Neural progenitor cell (in vitro differentiated cells): ENCODE results near the gene HIC1. TPM values are rescaled to one million over a fixed set of nuclear protein-coding genes. Genes with fewer than 3 reads are reported as not detected.

Experiments used
- DNase-seq: peaks from one replicate; pipeline ENCODE4 v3.0.0-alpha.2; 2016; ENCODE audit warnings: low spot score
- H2AFZ ChIP-seq: fragments of 200-600 bp; sonication (generic); replicated peaks from 2 replicates; pipeline ENCODE4 v1.6.1; 2016; ENCODE audit warnings: antibody characterized with exemption
- H3F3A ChIP-seq: fragments of 200-600 bp; sonication (generic); 2 replicates; pipeline ENCODE4 v1.6.1; 2016; ENCODE audit warnings: antibody characterized with exemption, low read depth
- H3K27ac ChIP-seq: fragments of 200-600 bp; sonication (generic); 2 replicates; pipeline ENCODE4 v1.5.1; 2016; ENCODE audit warnings: mild to moderate bottlenecking
- H3K27me3 ChIP-seq: fragments of 200-600 bp; sonication (generic); 2 replicates; pipeline ENCODE4 v1.6.1; 2016; ENCODE audit warnings: mild to moderate bottlenecking, moderate library complexity
- H3K36me3 ChIP-seq: fragments of 200-600 bp; sonication (generic); 2 replicates; pipeline ENCODE4 v1.5.1; 2016
- H3K4me1 ChIP-seq: fragments of 200-600 bp; sonication (generic); 2 replicates; pipeline ENCODE4 v1.6.1; 2016; ENCODE audit warnings: mixed run types
- H3K4me2 ChIP-seq: fragments of 200-600 bp; sonication (generic); 2 replicates; pipeline ENCODE4 v1.6.1; 2016
- H3K4me3 ChIP-seq: fragments of 200-600 bp; sonication (generic); 2 replicates; pipeline ENCODE4 v1.5.1; 2016
- H3K79me2 ChIP-seq: fragments of 200-600 bp; sonication (generic); 2 replicates; pipeline ENCODE4 v1.6.1; 2016; ENCODE audit warnings: low read depth
- H3K9ac ChIP-seq: fragments of 200-600 bp; sonication (generic); 2 replicates; pipeline ENCODE4 v1.6.1; 2016
- H3K9me3 ChIP-seq: fragments of 200-600 bp; sonication (generic); 2 replicates; pipeline ENCODE4 v1.5.1; 2016; ENCODE audit warnings: low read depth
- H4K20me1 ChIP-seq: fragments of 200-600 bp; sonication (generic); 2 replicates; pipeline ENCODE4 v1.6.1; 2016; ENCODE audit warnings: low read depth
- H3K27ac Mint-ChIP-seq: 3 replicates; pipeline ENCODE4 v1.8.0; 2021; ENCODE audit warnings: mixed read lengths
- H3K27me3 Mint-ChIP-seq: 2 replicates; pipeline ENCODE4 v1.8.0; 2022; ENCODE audit warnings: low read depth, mild to moderate bottlenecking, inconsistent platforms, moderate library complexity, mixed read lengths; ENCODE audit not compliant: insufficient read depth
- H3K36me3 Mint-ChIP-seq: 3 replicates; pipeline ENCODE4 v1.8.0; 2021; ENCODE audit warnings: mixed read lengths
- H3K4me1 Mint-ChIP-seq: 3 replicates; pipeline ENCODE4 v1.8.0; 2021; ENCODE audit warnings: mixed read lengths
- H3K4me3 Mint-ChIP-seq: 3 replicates; pipeline ENCODE4 v1.8.0; 2021; ENCODE audit warnings: mild to moderate bottlenecking, moderate library complexity, mixed read lengths
- H3K9me3 Mint-ChIP-seq: 3 replicates; pipeline ENCODE4 v1.8.0; 2020; ENCODE audit warnings: mixed read lengths
- CTCF ChIP-seq: fragments of 200-600 bp; sonication (generic); IDR thresholded peaks from 2 replicates; pipeline ENCODE4 v1.5.1; 2017; ENCODE audit warnings: antibody characterized with exemption, mild to moderate bottlenecking
- EZH2 ChIP-seq: fragments of 200-600 bp; sonication (generic); IDR thresholded peaks from 2 replicates; pipeline ENCODE4 v1.6.1; 2017; ENCODE audit warnings: antibody characterized with exemption, mild to moderate bottlenecking, moderate library complexity
- EZH2phosphoT487 ChIP-seq: fragments of 200-600 bp; sonication (generic); IDR thresholded peaks from 2 replicates; pipeline ENCODE4 v1.6.1; 2017; ENCODE audit warnings: antibody characterized with exemption
- total RNA-seq: library from RNA; depleted of rRNA; stranded (reverse); fragments of >200 nt; gene quantifications from 2 replicates; pipeline ENCODE4 v1.2.3, GENCODE V29; 2015; ENCODE audit warnings: low replicate concordance

HIC1 gene
- total RNA-seq, 1 donor from 2014 or later = not detected

DNA sequence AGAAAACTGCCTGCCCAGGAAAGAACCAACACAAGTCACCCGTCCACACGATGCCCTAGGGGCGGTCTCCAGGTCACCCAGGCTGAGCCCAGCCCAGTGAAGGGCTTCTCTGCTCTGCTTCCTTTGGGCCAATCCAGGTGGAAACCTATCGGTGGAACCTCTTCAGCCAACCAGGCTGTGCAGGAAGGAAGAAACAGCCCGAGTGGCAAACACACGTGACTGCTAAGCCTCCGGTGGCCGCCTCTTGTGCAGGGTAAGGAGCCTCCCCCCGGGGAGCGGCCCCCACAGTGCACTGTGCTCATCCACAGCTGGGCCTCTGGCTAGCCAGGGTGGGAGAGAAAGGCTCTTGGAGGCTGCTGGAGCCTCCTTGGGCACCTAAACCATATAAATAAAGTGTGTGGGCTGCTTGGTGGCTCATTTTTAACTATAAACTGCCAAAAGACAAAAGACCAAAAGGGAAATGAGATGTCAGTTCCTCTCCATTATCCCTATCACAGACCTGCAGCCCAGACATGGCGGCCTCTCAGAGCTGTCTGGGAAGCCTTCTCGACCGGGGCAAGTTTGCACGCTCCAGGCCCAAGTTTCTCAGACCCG, 32.2 kb upstream of the HIC1 start:
- peaks cover 22% of the 10 kb centered on the region for H3K4me1 ChIP-seq
- peaks cover 39% of the 10 kb centered on the region for H3K4me1 Mint-ChIP-seq
- no peaks in the 10 kb centered on the region for H3K9me3 ChIP-seq
- no peak for DNase-seq
- H3K27me3 Mint-ChIP-seq = peaks cover 31% of the 10 kb centered on the region
- peak overlapping the region; percentile 91 for H3K4me2 ChIP-seq
- H3K79me2 ChIP-seq = no peaks in the 10 kb centered on the region
- H3K27ac ChIP-seq = no peak overlapping the region
- peaks cover 5% of the 10 kb centered on the region for H3K9me3 Mint-ChIP-seq
- H3K4me3 ChIP-seq = peak overlapping the region; percentile 6
- H3K4me3 Mint-ChIP-seq = peak overlapping the region; percentile 75
- H3K36me3 Mint-ChIP-seq = peaks cover 1% of the 10 kb centered on the region
- no peaks in the 10 kb centered on the region for H3K36me3 ChIP-seq
- H3K9ac ChIP-seq = no peak overlapping the region
- H3F3A ChIP-seq = peaks cover 34% of the 10 kb centered on the region
- H4K20me1 ChIP-seq = peaks cover 4% of the 10 kb centered on the region
- no peak overlapping the region for H3K27ac Mint-ChIP-seq
- no peak for TF ChIP-seq CTCF
- no peak for TF ChIP-seq EZH2
- no peak for TF ChIP-seq EZH2phosphoT487
- H2AFZ ChIP-seq = peak overlapping the region; percentile 37
- H3K27me3 ChIP-seq = peaks cover 99% of the 10 kb centered on the region

DNA sequence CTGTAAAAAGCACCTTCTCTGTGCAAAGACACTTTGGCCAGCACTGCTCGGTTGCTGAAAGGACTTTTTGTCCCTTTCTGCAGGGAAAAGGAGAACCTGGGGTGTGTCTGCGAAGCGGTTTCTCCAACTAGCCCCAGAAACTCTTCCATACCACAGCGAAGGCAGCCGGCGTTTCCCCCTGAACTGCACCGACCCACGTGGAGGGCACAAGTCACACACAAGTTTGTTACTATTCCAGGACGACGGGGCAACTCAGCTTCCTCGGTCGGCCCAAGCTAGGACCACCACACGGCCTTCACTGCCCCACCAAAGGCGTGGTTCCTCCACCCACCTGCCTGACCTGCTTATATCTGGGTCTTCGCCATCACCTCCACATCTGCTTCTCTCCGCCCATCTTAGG, 31.6 kb upstream of the HIC1 start:
- peak overlapping the region; percentile 37 for H2AFZ ChIP-seq
- peak overlapping the region; percentile 75 for H3K4me3 Mint-ChIP-seq
- no peaks in the 10 kb centered on the region for H3K36me3 ChIP-seq
- peaks cover 37% of the 10 kb centered on the region for H3K4me1 Mint-ChIP-seq
- H3K9me3 ChIP-seq = no peaks in the 10 kb centered on the region
- peak overlapping the region; percentile 91 for H3K4me2 ChIP-seq
- peak overlapping the region; percentile 6 for H3K4me3 ChIP-seq
- no peak for DNase-seq
- H3K36me3 Mint-ChIP-seq = peaks cover 1% of the 10 kb centered on the region
- peaks cover 4% of the 10 kb centered on the region for H4K20me1 ChIP-seq
- H3K79me2 ChIP-seq = no peaks in the 10 kb centered on the region
- H3K27me3 Mint-ChIP-seq = peaks cover 35% of the 10 kb centered on the region
- H3F3A ChIP-seq = peaks cover 34% of the 10 kb centered on the region
- H3K9me3 Mint-ChIP-seq = peaks cover 5% of the 10 kb centered on the region
- H3K27me3 ChIP-seq = peaks cover 99% of the 10 kb centered on the region
- no peak overlapping the region for H3K9ac ChIP-seq
- H3K4me1 ChIP-seq = peaks cover 22% of the 10 kb centered on the region
- TF ChIP-seq EZH2phosphoT487 = no peak
- TF ChIP-seq CTCF = no peak
- TF ChIP-seq EZH2 = no peak
- no peak overlapping the region for H3K27ac ChIP-seq
- no peak overlapping the region for H3K27ac Mint-ChIP-seq

DNA sequence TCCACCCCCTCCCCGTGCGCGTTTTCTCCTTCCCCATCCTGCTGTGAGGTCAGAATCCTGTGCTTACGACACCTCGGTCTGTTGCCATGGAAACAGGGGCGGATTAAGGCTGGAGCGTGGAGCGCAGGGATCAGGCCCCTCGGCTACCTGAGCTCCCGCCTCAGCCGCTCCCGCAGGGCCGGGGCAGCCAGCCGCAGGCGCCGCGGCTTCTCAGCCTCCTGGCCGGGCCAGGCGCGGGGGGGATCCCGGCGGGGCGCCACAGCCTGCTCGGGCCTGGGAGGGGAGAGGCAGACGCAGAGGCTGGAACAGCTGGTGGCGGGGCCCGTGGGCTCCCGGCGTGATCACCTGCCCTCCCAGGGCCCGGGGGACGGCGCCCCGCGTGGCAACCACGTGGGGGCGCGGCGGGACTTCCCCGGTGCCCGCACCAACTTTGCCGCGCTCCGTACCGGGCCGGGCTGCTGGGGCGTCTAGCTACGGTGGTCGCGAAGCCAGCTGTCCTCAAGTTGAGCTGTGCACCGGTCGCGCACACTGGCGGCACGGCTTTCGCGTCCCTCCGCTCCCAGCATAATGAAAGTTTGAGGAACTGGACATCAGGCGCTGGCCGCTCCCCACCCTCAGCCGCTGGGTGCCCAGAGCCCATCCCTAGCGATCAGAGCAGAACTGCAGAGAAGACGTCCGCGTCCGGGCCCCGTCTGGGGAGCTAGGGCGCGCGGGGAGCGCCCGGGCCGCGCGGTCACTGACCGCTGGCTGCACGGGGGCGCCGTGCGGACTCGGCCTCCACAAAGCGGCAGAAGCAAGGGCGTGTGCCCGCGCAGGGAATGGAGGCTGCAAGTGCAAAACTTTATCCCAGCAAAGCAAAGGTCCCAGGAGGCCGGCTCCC, 31.0 kb upstream of the HIC1 start:
- peak overlapping the region; percentile 91 for H3K4me2 ChIP-seq
- no peak overlapping the region for H3K27ac ChIP-seq
- peaks cover 39% of the 10 kb centered on the region for H3K4me1 Mint-ChIP-seq
- TF ChIP-seq EZH2phosphoT487 (no peak), EZH2 (peak; percentile 54), CTCF (no peak)
- no peaks in the 10 kb centered on the region for H3K36me3 ChIP-seq
- H3K9ac ChIP-seq = no peak overlapping the region
- H3K4me1 ChIP-seq = peaks cover 22% of the 10 kb centered on the region
- no peaks in the 10 kb centered on the region for H3K9me3 ChIP-seq
- H3K27me3 Mint-ChIP-seq = peaks cover 37% of the 10 kb centered on the region
- H3K4me3 ChIP-seq = peak overlapping the region; percentile 62
- H3K79me2 ChIP-seq = no peaks in the 10 kb centered on the region
- H3K27me3 ChIP-seq = peaks cover 99% of the 10 kb centered on the region
- H3K27ac Mint-ChIP-seq = peak overlapping the region; percentile 81
- peak overlapping the region; percentile 61 for H2AFZ ChIP-seq
- H3K36me3 Mint-ChIP-seq = peaks cover 1% of the 10 kb centered on the region
- peaks cover 34% of the 10 kb centered on the region for H3F3A ChIP-seq
- peaks cover 5% of the 10 kb centered on the region for H3K9me3 Mint-ChIP-seq
- peak overlapping the region; percentile 89 for H3K4me3 Mint-ChIP-seq
- DNase-seq = peak; percentile 99
- peaks cover 4% of the 10 kb centered on the region for H4K20me1 ChIP-seq
